Measurements from ENCODE around the gene TRIP11.
"Not testable (repeated sequence)": the region's sequence is repeated elsewhere in the genome, so short reads cannot be mapped to it uniquely, and the experiment has no call there.

The TRIP11 gene

GRCh38 chr14:92039719-92040430 is at the start of gene TRIP11:
TSS of gene TRIP11 (minus strand) at chr14:92040059. CDS start at chr14:92039685, 374 bp downstream.
- peak within 1 kb of the TSS; percentile 95 for H3K27ac ChIP-seq
- POLR2A ChIA-PET (ENCODE audit: low non-redundant PET), result interaction anchor here (0.7 kb wide), 2 partner anchors 81 to 686 kb away, joined by 3 to 6 read pairs; partner anchors contain the start of gene NDUFB1
- TF ChIP-seq CTCF (conservative IDR thresholded peaks at IDR 0.05; ENCODE audit: low read depth), result no peak
- CTCF ChIA-PET, result interaction anchor here (0.6 to 0.8 kb wide), 2 partner anchors 61 to 86 kb away, joined by 3 read pairs; no protein-coding TSS in a partner anchor
- peak; percentile 90 for DNase-seq (ENCODE audit: low spot score)

- no peak overlapping the region for H3K27ac ChIP-seq
- ChIA-PET CTCF (no interaction called here), POLR2A (ENCODE audit: low non-redundant PET) (no interaction called here)
- TF ChIP-seq CTCF (conservative IDR thresholded peaks at IDR 0.05; ENCODE audit: low read depth), result no peak
- no peak for DNase-seq (ENCODE audit: low spot score)
Observed at GRCh38 chr14:92088494-92088893, 48.6 kb upstream of the TRIP11 start.

- no peak for DNase-seq (ENCODE audit: low spot score)
- CTCF ChIA-PET, result interaction anchor here (0.6 kb wide), 1 partner anchor 1680 kb away, joined by 3 read pairs; no protein-coding TSS in a partner anchor
- TF ChIP-seq CTCF (conservative IDR thresholded peaks at IDR 0.05; ENCODE audit: low read depth), result no peak
- POLR2A ChIA-PET (ENCODE audit: low non-redundant PET), result no interaction called here
- H3K27ac ChIP-seq, result no peak overlapping the region
Observed at GRCh38 chr14:92074555-92074954, 34.7 kb upstream of the TRIP11 start.

GRCh38 chr14:92058006-92058917 is 18.4 kb upstream of the TRIP11 start:
- no peak for DNase-seq (ENCODE audit: low spot score)
- CTCF ChIA-PET, result no interaction called here
- H3K27ac ChIP-seq, result no peak overlapping the region
- TF ChIP-seq CTCF (conservative IDR thresholded peaks at IDR 0.05; ENCODE audit: low read depth), result no peak
- POLR2A ChIA-PET (ENCODE audit: low non-redundant PET), result no interaction called here

- DNase-seq (ENCODE audit: low spot score), result no peak
- TF ChIP-seq CTCF (conservative IDR thresholded peaks at IDR 0.05; ENCODE audit: low read depth), result no peak
- no peak overlapping the region for H3K27ac ChIP-seq
- ChIA-PET CTCF (no interaction called here), POLR2A (ENCODE audit: low non-redundant PET) (no interaction called here)
Observed at GRCh38 chr14:92049781-92050180, 9.9 kb upstream of the TRIP11 start.

GRCh38 chr14:92049221-92049620 is 9.4 kb upstream of the TRIP11 start:
- DNase-seq (ENCODE audit: low spot score); CTCF ChIA-PET; H3K27ac ChIP-seq; POLR2A ChIA-PET (ENCODE audit: low non-redundant PET): not testable (repeated sequence)

GRCh38 chr14:92045904-92046303 is 6.0 kb upstream of the TRIP11 start:
- POLR2A ChIA-PET (ENCODE audit: low non-redundant PET); DNase-seq (ENCODE audit: low spot score); CTCF ChIA-PET: not testable (repeated sequence)

GRCh38 chr14:92041766-92042165 is 1.9 kb upstream of the TRIP11 start:
- POLR2A ChIA-PET (ENCODE audit: low non-redundant PET); DNase-seq (ENCODE audit: low spot score); H3K27ac ChIP-seq: not testable (repeated sequence)

More at GRCh38 chr14:92045904-92046303, 6.0 kb upstream of the TRIP11 start:
- not testable (repeated sequence) for H3K27ac ChIP-seq

More at GRCh38 chr14:92041766-92042165, 1.9 kb upstream of the TRIP11 start:
- CTCF ChIA-PET, result not testable (repeated sequence)

Data from RWPE1 (cell line).